Measurements from ENCODE around the gene PRR30.

The PRR30 gene

DNA sequence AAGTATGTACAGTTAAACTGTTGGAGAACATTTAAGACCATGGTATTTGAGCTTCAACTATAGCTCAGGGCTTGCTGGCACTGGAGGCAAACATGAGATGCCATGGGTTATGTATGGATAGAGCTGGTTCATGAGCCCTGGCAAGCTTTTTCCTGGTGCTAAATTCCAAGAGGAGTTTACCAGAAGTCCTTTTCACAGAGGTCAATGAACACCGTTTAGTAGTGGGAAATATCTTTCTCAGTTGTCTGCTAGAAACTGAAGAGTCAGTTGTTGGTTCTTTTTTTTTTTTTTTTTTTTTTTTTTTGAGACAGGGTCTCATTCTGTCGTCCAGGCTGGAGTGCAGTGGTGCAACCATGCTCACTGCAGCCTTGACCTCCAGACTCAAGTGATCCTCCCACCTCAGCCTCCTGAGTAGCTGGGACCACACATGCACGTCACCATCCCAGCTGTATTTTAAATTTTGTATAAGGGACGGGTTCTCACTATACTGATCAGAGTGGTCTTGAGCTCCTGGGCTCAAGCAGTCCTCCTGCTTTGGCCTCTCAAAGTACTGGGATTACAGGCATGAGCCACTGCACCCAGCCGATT lies 51.3 kb downstream of the PRR30 start:
- ChIA-PET CTCF (interaction anchor here (0.7 to 28.0 kb wide), 9 partner anchors 9 to 177 kb away, joined by 3 to 381 read pairs (median 5); partner anchors contain the start of genes AGBL5 and OST4), POLR2A (interaction anchor here (1.4 kb wide), 1 partner anchor 17 kb away, joined by 4 read pairs; the partner anchor contains the start of gene OST4)
- H3K27ac ChIP-seq (ENCODE audit: insufficient read depth in 1 of 2, low read depth in 1 of 2, low read length in 2 of 2, poor library complexity in 1 of 2, severe bottlenecking in 2 of 2): no peak overlapping the region
- no peak for DNase-seq
- no peaks in the 10 kb centered on the region for H3K27me3 ChIP-seq (replicated peaks in 2 of 5; ENCODE audit: control insufficient read depth in 4 of 5, insufficient read depth in 5 of 5, low read length in 4 of 5)
- H3K9me3 ChIP-seq (ENCODE audit: control extremely low read depth in 1 of 5, control insufficient read depth in 4 of 5, insufficient read depth in 2 of 5, low read depth in 1 of 5, low read length in 4 of 5): no peaks in the 10 kb centered on the region
- no peak overlapping the region for H3K4me3 ChIP-seq (ENCODE audit: control insufficient read depth in 1 of 7, extremely low read depth in 1 of 7, insufficient read depth in 4 of 7, low read depth in 2 of 7, low read length in 6 of 7)
- peaks cover 2 to 39% (median 29%) of the 10 kb centered on the region in 4 experiments for H3K4me1 ChIP-seq (ENCODE audit: control extremely low read depth in 1 of 4, control insufficient read depth in 4 of 4, insufficient read depth in 4 of 4, low read length in 3 of 4)
- H3K36me3 ChIP-seq (ENCODE audit: control insufficient read depth in 4 of 4, insufficient read depth in 4 of 4, low read length in 3 of 4): peaks cover 0 to 7% (median 1%) of the 10 kb centered on the region in 4 experiments
- WGBS (ENCODE audit: insufficient coverage): 100% methylated on average over 3 of the region's 5 CpGs
